HCT116 (cell line): ENCODE data around the gene HORMAD2. TPM values are rescaled to one million over a fixed set of nuclear protein-coding genes. Genes with fewer than 3 reads are reported as not detected.

Source experiments
- ATAC-seq: fragments of 200-7000 bp; cut with Tn5 transposase; 2 replicates; pipeline ENCODE4 v1.9.1; 2020; ENCODE audit warnings: mild to moderate bottlenecking, moderate library complexity
- BruUV-seq: library from RNA; stranded (reverse); fragments of 400-500 nt; replicated peaks from 2 replicates; lab custom pipeline; 2021; lab: Mats Ljungman, UMichigan
- CTCF ChIA-PET: fragments of 300-600 bp; sonication (Branson Sonifier 250); formaldehyde crosslinking; loops from one replicate; lab custom pipeline; 2021; ENCODE audit warnings: antibody characterized with exemption; lab: Charles Lee
- POLR2A ChIA-PET: fragments of 300-600, 350-600 bp; sonication (Branson Sonifier 250); formaldehyde crosslinking; loops from one replicate; lab custom pipeline; 2021; ENCODE audit warnings: antibody characterized with exemption; lab: Charles Lee
- RAD21 ChIA-PET, 2 experiments: fragments of 300-600 bp; sonication (Branson Sonifier 250); formaldehyde crosslinking; loops; one replicate each; lab custom pipeline; 2023; ENCODE audit warnings: low total read pairs in 2 of 2; ENCODE audit not compliant: uncharacterized antibody in 2 of 2, unreplicated experiment in 2 of 2, low non-redundant PET in 1 of 2; lab: Charles Lee
- DNase-seq: peaks from one replicate; pipeline ENCODE4 v3.0.0-alpha.2; 2010; ENCODE audit warnings: low read depth, low spot score
- H2AFZ ChIP-seq: fragments of 200-600 bp; shearing (Covaris generic), sonication (generic); 2 replicates; pipeline ENCODE4 v1.6.1; 2017; ENCODE audit warnings: low read depth, mixed run types, mixed read lengths, antibody characterized with exemption, low read length; ENCODE audit not compliant: poor library complexity, severe bottlenecking
- H3K27ac ChIP-seq: 2 replicates; pipeline ENCODE4 v1.5.1; 2012; ENCODE audit warnings: low read depth, low read length
- H3K27me3 ChIP-seq: fragments of 200-600 bp; sonication (generic); 2 replicates; pipeline ENCODE4 v1.6.1; 2016; ENCODE audit warnings: mixed run types, low read length, mixed read lengths; ENCODE audit not compliant: insufficient read depth
- H3K36me3 ChIP-seq, 2 experiments: fragments of 200-500 bp in 1 of 2; fragments of 200-600 bp in 1 of 2; sonication (Bioruptor generic) in 1 of 2; sonication (generic) in 1 of 2; 2 replicates each; pipeline versions ENCODE4 v1.5.1 to v1.6.1; 2014 to 2016; ENCODE audit warnings: low read length in 2 of 2, inconsistent platforms in 1 of 2, mixed read lengths in 1 of 2, mixed run types in 1 of 2; ENCODE audit not compliant: insufficient read depth in 2 of 2, control insufficient read depth in 1 of 2
- H3K4me1 ChIP-seq, 2 experiments: fragments of 200-600 bp in 1 of 2; sonication (generic) in 1 of 2; 2 replicates each; pipeline versions ENCODE4 v1.5.1 to v1.6.1; 2012 to 2017; ENCODE audit warnings: low read length in 2 of 2, inconsistent platforms in 1 of 2, mild to moderate bottlenecking in 1 of 2, mixed read lengths in 1 of 2, mixed run types in 1 of 2, moderate library complexity in 1 of 2; ENCODE audit not compliant: insufficient read depth in 2 of 2, control insufficient read depth in 1 of 2
- H3K4me2 ChIP-seq: fragments of 200-600 bp; sonication (generic); 2 replicates; pipeline ENCODE4 v1.6.1; 2017; ENCODE audit warnings: mixed run types, low read length, mixed read lengths
- H3K4me3 ChIP-seq, 2 experiments: fragments of 200-600 bp in 1 of 2; sonication (generic) in 1 of 2; replicated peaks in 1 of 2; 2 replicates each; pipeline ENCODE4 v1.5.1; 2011 to 2016; ENCODE audit warnings: low read length in 2 of 2, control low read depth in 1 of 2, low read depth in 1 of 2, mild to moderate bottlenecking in 1 of 2, mixed read lengths in 1 of 2, mixed run types in 1 of 2
- H3K79me2 ChIP-seq: fragments of 200-600 bp; sonication (generic); 2 replicates; pipeline ENCODE4 v1.6.1; 2017; ENCODE audit warnings: mild to moderate bottlenecking, mixed run types, low read length, moderate library complexity, mixed read lengths; ENCODE audit not compliant: insufficient read depth
- H3K9ac ChIP-seq: fragments of 200-600 bp; sonication (generic); 2 replicates; pipeline ENCODE4 v1.6.1; 2016; ENCODE audit warnings: low read length, mixed read lengths
- H3K9me2 ChIP-seq: fragments of 200-600 bp; sonication (generic), shearing (Covaris generic); 2 replicates; pipeline ENCODE4 v1.6.1; 2017; ENCODE audit warnings: mixed run types, mild to moderate bottlenecking, moderate library complexity; ENCODE audit not compliant: insufficient read depth
- H3K9me3 ChIP-seq, 2 experiments: fragments of 200-500 bp in 1 of 2; fragments of 200-600 bp in 1 of 2; sonication (Bioruptor generic) in 1 of 2; sonication (generic) in 1 of 2; 2 replicates each; pipeline ENCODE4 v1.6.1; 2014 to 2017; ENCODE audit warnings: low read length in 2 of 2, mixed read lengths in 2 of 2, inconsistent platforms in 1 of 2, low read depth in 1 of 2, mild to moderate bottlenecking in 1 of 2, mixed run types in 1 of 2, moderate library complexity in 1 of 2; ENCODE audit not compliant: control insufficient read depth in 1 of 2, insufficient read depth in 1 of 2
- H4K20me1 ChIP-seq: fragments of 200-600 bp; sonication (generic), shearing (Covaris generic); 2 replicates; pipeline ENCODE4 v1.6.1; 2017; ENCODE audit warnings: mixed run types, mild to moderate bottlenecking, moderate library complexity; ENCODE audit not compliant: insufficient read depth
- ATF3 ChIP-seq: IDR thresholded peaks from 2 replicates; pipeline ENCODE4 v1.6.1; 2012
- CBX3 ChIP-seq: IDR thresholded peaks from 2 replicates; pipeline ENCODE4 v1.6.1; 2012; ENCODE audit warnings: low read depth
- EGR1 ChIP-seq: IDR thresholded peaks from 2 replicates; pipeline ENCODE4 v1.6.1; 2012; ENCODE audit warnings: low read depth
- ELF1 ChIP-seq: IDR thresholded peaks from 2 replicates; pipeline ENCODE4 v1.6.1; 2012; ENCODE audit warnings: low read depth, borderline replicate concordance
- EZH2 ChIP-seq: fragments of 200-600 bp; sonication (generic); IDR thresholded peaks from 2 replicates; pipeline ENCODE4 v1.6.1; 2017; ENCODE audit warnings: antibody characterized with exemption, mixed run types
- FOSL1 ChIP-seq: IDR thresholded peaks from 2 replicates; pipeline ENCODE4 v1.6.1; 2012; ENCODE audit warnings: low read depth
- POLR2A ChIP-seq: IDR thresholded peaks from 2 replicates; pipeline ENCODE4 v1.7.0; 2011; ENCODE audit warnings: borderline replicate concordance; ENCODE audit not compliant: insufficient read depth, insufficient read length; ENCODE audit errors: extremely low read depth
- RAD21 ChIP-seq: IDR thresholded peaks from 2 replicates; pipeline ENCODE4 v1.6.1; 2012; ENCODE audit warnings: low read depth, mild to moderate bottlenecking
- REST ChIP-seq: IDR thresholded peaks from 2 replicates; pipeline ENCODE4 v1.6.1; 2012; ENCODE audit warnings: low read depth
- SIN3A ChIP-seq: IDR thresholded peaks from 2 replicates; pipeline ENCODE4 v1.6.1; 2012; ENCODE audit warnings: low read depth
- SP1 ChIP-seq: IDR thresholded peaks from 2 replicates; pipeline ENCODE4 v1.6.1; 2012; ENCODE audit warnings: low read depth
- YY1 ChIP-seq: IDR thresholded peaks from 2 replicates; pipeline ENCODE4 v1.6.1; 2011; ENCODE audit warnings: low read length, low read depth, moderate library complexity, mild to moderate bottlenecking; ENCODE audit not compliant: insufficient replicate concordance; ENCODE audit errors: extremely low read depth
- ZFX ChIP-seq: fragments of 450-650 bp; IDR thresholded peaks from 2 replicates; pipeline ENCODE4 v1.6.1; 2017
- ZNF274 ChIP-seq: fragments of 200-500 bp; sonication (Bioruptor generic); IDR thresholded peaks from 2 replicates; pipeline ENCODE4 v1.6.1; 2014; ENCODE audit warnings: mild to moderate bottlenecking, low read depth, low read length, inconsistent platforms
- intact Hi-C: fragments of 100-400 bp; cut with micrococcal nuclease; formaldehyde crosslinking; loops from 2 replicates; pipeline ENCODE4 v1.10.0; 2022
- total RNA-seq: library from RNA; stranded (reverse); gene quantifications from one replicate; pipeline ENCODE4 v1.2.1, GENCODE V29; 2021; ENCODE audit not compliant: unreplicated experiment

Gene HORMAD2
- total RNA-seq, 1 experiment from 2014 or later = not detected

- H4K20me1 ChIP-seq = no peaks in the 10 kb centered on the region
- H3K36me3 ChIP-seq = no peaks in the 10 kb centered on the region
- H3K27me3 ChIP-seq = no peaks in the 10 kb centered on the region
- H3K27ac ChIP-seq = no peak overlapping the region
- DNase-seq = no peak
- BruUV-seq = no TSS peak
- no peaks in the 10 kb centered on the region for H3K79me2 ChIP-seq
- no peak overlapping the region for H3K4me3 ChIP-seq
- POLR2A ChIA-PET = no interaction called here
- no peaks in the 10 kb centered on the region for H3K9me2 ChIP-seq
- ATAC-seq = no peak
- no peaks in the 10 kb centered on the region for H3K9me3 ChIP-seq
- RAD21 ChIA-PET = no interaction called here
- H3K4me1 ChIP-seq = no peaks in the 10 kb centered on the region
- CTCF ChIA-PET = no interaction called here
- H3K4me2 ChIP-seq = no peak overlapping the region
- intact Hi-C loops = no loop called here
- no peak overlapping the region for H3K9ac ChIP-seq
- no peak for TF ChIP-seq SIN3A
- no peak for TF ChIP-seq ELF1
- TF ChIP-seq ZFX = no peak
- no peak for TF ChIP-seq YY1
- no peak for TF ChIP-seq POLR2A
- no peak for TF ChIP-seq ZNF274
- no peak for TF ChIP-seq RAD21
- no peak for TF ChIP-seq FOSL1
- no peak for TF ChIP-seq ATF3
- no peak for TF ChIP-seq REST
- TF ChIP-seq CBX3 = no peak
- no peak for TF ChIP-seq EZH2
- no peak for TF ChIP-seq EGR1
- TF ChIP-seq SP1 = no peak
- H2AFZ ChIP-seq = no peak overlapping the region
Measured at GRCh38 chr22:30062950-30063349, 17.3 kb upstream of the HORMAD2 start.
